Muscle layer of colon (tissue), 2 donors: Measurements from ENCODE around the gene CAD.

Experiments used
- H3K27ac ChIP-seq: one replicate; pipeline ENCODE4 v1.7.0; 2013; ENCODE audit warnings: low read depth, mild to moderate bottlenecking, low read length, moderate library complexity
- H3K27me3 ChIP-seq, 2 donors: one replicate each; pipeline ENCODE4 v1.7.0; 2013; ENCODE audit warnings: low read length in 2 of 2, mild to moderate bottlenecking in 2 of 2; ENCODE audit not compliant: insufficient read depth in 2 of 2, control insufficient read depth in 1 of 2
- H3K36me3 ChIP-seq: one replicate; pipeline ENCODE4 v1.7.0; 2013; ENCODE audit warnings: mild to moderate bottlenecking, low read length; ENCODE audit not compliant: insufficient read depth
- H3K4me1 ChIP-seq: one replicate; pipeline ENCODE4 v1.7.0; 2013; ENCODE audit warnings: mild to moderate bottlenecking, low read length; ENCODE audit not compliant: insufficient read depth
- H3K4me3 ChIP-seq, 2 donors: one replicate each; pipeline ENCODE4 v1.7.0; 2013; ENCODE audit warnings: low read length in 2 of 2, low read depth in 1 of 2, mild to moderate bottlenecking in 1 of 2, moderate library complexity in 1 of 2
- H3K9ac ChIP-seq: one replicate; pipeline ENCODE4 v1.7.0; 2013; ENCODE audit warnings: low read length
- H3K9me3 ChIP-seq: one replicate; pipeline ENCODE4 v1.7.0; 2013; ENCODE audit warnings: mild to moderate bottlenecking, low read length
- donor health status: abdominal sarcoma.
- donor health status: Adenocarcinoma of cecum.

The CAD gene

GRCh38 chr2:27214941-27215340 is 2.2 kb upstream of the CAD start:
- H3K27ac ChIP-seq: no peak overlapping the region
- H3K9me3 ChIP-seq: no peaks in the 10 kb centered on the region
- no peak overlapping the region for H3K9ac ChIP-seq
- peaks cover 24% of the 10 kb centered on the region for H3K4me1 ChIP-seq
- H3K36me3 ChIP-seq: peaks cover 11% of the 10 kb centered on the region
- H3K4me3 ChIP-seq: no peak overlapping the region
- no peaks in the 10 kb centered on the region for H3K27me3 ChIP-seq

- peak overlapping the region; percentile 25 to 73 for H3K4me3 ChIP-seq
- H3K4me1 ChIP-seq: peaks cover 18% of the 10 kb centered on the region
- H3K9ac ChIP-seq: no peak overlapping the region
- H3K36me3 ChIP-seq: peaks cover 11% of the 10 kb centered on the region
- H3K27me3 ChIP-seq: no peaks in the 10 kb centered on the region
- no peaks in the 10 kb centered on the region for H3K9me3 ChIP-seq
- peak overlapping the region; percentile 29 for H3K27ac ChIP-seq
Measured at GRCh38 chr2:27216416-27217137, 592 bp upstream of the CAD start.

- no peak overlapping the region for H3K27ac ChIP-seq
- no peaks in the 10 kb centered on the region for H3K27me3 ChIP-seq
- H3K4me3 ChIP-seq: no peak overlapping the region
- peaks cover 22% of the 10 kb centered on the region for H3K36me3 ChIP-seq
- H3K9me3 ChIP-seq: no peaks in the 10 kb centered on the region
- H3K4me1 ChIP-seq: peaks cover 9% of the 10 kb centered on the region
- H3K9ac ChIP-seq: no peak overlapping the region
Measured at GRCh38 chr2:27218614-27219013, 1.4 kb downstream of the CAD start.

- Histone ChIP-seq H3K9me3 (no peaks in the 10 kb centered on the region), H3K36me3 (peaks cover 27% of the 10 kb centered on the region), H3K9ac (no peak overlapping the region), H3K4me1 (peaks cover 8% of the 10 kb centered on the region), H3K27me3 (no peaks in the 10 kb centered on the region), H3K4me3 (no peak overlapping the region), H3K27ac (no peak overlapping the region)
Measured at GRCh38 chr2:27219091-27219490, 1.9 kb downstream of the CAD start.

GRCh38 chr2:27220091-27220490 is 2.9 kb downstream of the CAD start:
- Histone ChIP-seq H3K4me3 (no peak overlapping the region), H3K9ac (no peak overlapping the region), H3K9me3 (no peaks in the 10 kb centered on the region), H3K27ac (no peak overlapping the region), H3K4me1 (peaks cover 8% of the 10 kb centered on the region), H3K36me3 (peaks cover 35% of the 10 kb centered on the region), H3K27me3 (no peaks in the 10 kb centered on the region)

- Histone ChIP-seq H3K36me3 (peaks cover 37% of the 10 kb centered on the region), H3K27me3 (no peaks in the 10 kb centered on the region), H3K4me3 (no peak overlapping the region)
Measured at GRCh38 chr2:27221166-27221565, 4.0 kb downstream of the CAD start.

GRCh38 chr2:27222407-27222806 is 5.2 kb downstream of the CAD start:
- Histone ChIP-seq H3K36me3 (peaks cover 50% of the 10 kb centered on the region), H3K4me1 (peaks cover 8% of the 10 kb centered on the region), H3K4me3 (no peak overlapping the region), H3K27ac (no peak overlapping the region), H3K9ac (no peak overlapping the region), H3K9me3 (no peaks in the 10 kb centered on the region), H3K27me3 (no peaks in the 10 kb centered on the region)

More at GRCh38 chr2:27221166-27221565, 4.0 kb downstream of the CAD start:
- Histone ChIP-seq H3K27ac (no peak overlapping the region), H3K9ac (no peak overlapping the region), H3K4me1 (peaks cover 8% of the 10 kb centered on the region), H3K9me3 (no peaks in the 10 kb centered on the region)

- Histone ChIP-seq H3K36me3 (peaks cover 58% of the 10 kb centered on the region), H3K4me1 (peaks cover under 1% of the 10 kb centered on the region), H3K27ac (no peak overlapping the region), H3K27me3 (no peaks in the 10 kb centered on the region), H3K4me3 (no peak overlapping the region), H3K9me3 (no peaks in the 10 kb centered on the region), H3K9ac (no peak overlapping the region)
Measured at GRCh38 chr2:27223416-27223815, 6.2 kb downstream of the CAD start.

GRCh38 chr2:27225526-27225925 is 8.4 kb downstream of the CAD start:
- Histone ChIP-seq H3K4me1 (no peaks in the 10 kb centered on the region), H3K27ac (no peak overlapping the region), H3K27me3 (no peaks in the 10 kb centered on the region), H3K4me3 (no peak overlapping the region), H3K9ac (no peak overlapping the region), H3K36me3 (peaks cover 54% of the 10 kb centered on the region), H3K9me3 (no peaks in the 10 kb centered on the region)

GRCh38 chr2:27227501-27227900 is 10.3 kb downstream of the CAD start:
- Histone ChIP-seq H3K4me1 (no peaks in the 10 kb centered on the region), H3K9ac (no peak overlapping the region), H3K36me3 (peaks cover 60% of the 10 kb centered on the region), H3K9me3 (no peaks in the 10 kb centered on the region), H3K27me3 (no peaks in the 10 kb centered on the region), H3K4me3 (no peak overlapping the region), H3K27ac (no peak overlapping the region)

GRCh38 chr2:27231921-27232320 is 14.8 kb downstream of the CAD start:
- H3K27ac ChIP-seq: no peak overlapping the region
- peaks cover 68% of the 10 kb centered on the region for H3K36me3 ChIP-seq

GRCh38 chr2:27233341-27233740 is 16.2 kb downstream of the CAD start:
- Histone ChIP-seq H3K27ac (no peak overlapping the region), H3K9ac (no peak overlapping the region), H3K36me3 (peaks cover 66% of the 10 kb centered on the region), H3K9me3 (no peaks in the 10 kb centered on the region), H3K4me1 (no peaks in the 10 kb centered on the region), H3K4me3 (no peak overlapping the region), H3K27me3 (no peaks in the 10 kb centered on the region)

More at GRCh38 chr2:27231921-27232320, 14.8 kb downstream of the CAD start:
- Histone ChIP-seq H3K4me3 (no peak overlapping the region), H3K9me3 (no peaks in the 10 kb centered on the region), H3K27me3 (no peaks in the 10 kb centered on the region), H3K4me1 (no peaks in the 10 kb centered on the region), H3K9ac (no peak overlapping the region)
